ENCODE measurements around the gene IGIP. TPM values are rescaled to one million over a fixed set of nuclear protein-coding genes. Genes with fewer than 3 reads are reported as not detected.

IGIP gene
- total RNA-seq, 1 donor from 2014 or later, result 16.7 TPM

GRCh38 chr5:140113180-140113698, 12.5 kb upstream of the IGIP start:
- intact Hi-C loops (cut with DNase I), result no loop called here
- no peak for DNase-seq (ENCODE audit: extremely low spot score in 2 of 2)
- TF ChIP-seq CTCF (IDR thresholded peaks at IDR 0.05) (no peak), POLR2A (IDR thresholded peaks at IDR 0.05) (no peak), POLR2AphosphoS5 (IDR thresholded peaks at IDR 0.05; ENCODE audit: insufficient read depth in 1 of 2, low read depth in 1 of 2) (peak in 1 of 2 donors; percentile 10)
- no peaks in the 10 kb centered on the region for H3K9me3 ChIP-seq
- no peaks in the 10 kb centered on the region for H3K36me3 ChIP-seq
- H3K27me3 ChIP-seq, result no peaks in the 10 kb centered on the region
- H3K4me1 ChIP-seq, result peaks cover 79% of the 10 kb centered on the region
- peak overlapping the region; percentile 95 for H3K27ac ChIP-seq
- H3K4me3 ChIP-seq, result peak overlapping the region; percentile 70 to 87

GRCh38 chr5:140113699-140114263, 12.0 kb upstream of the IGIP start, which contains the start of gene PURA:
Gene PURA, plus strand, starts transcription at chr5:140114109. Its CDS starts 73 bp downstream, at chr5:140114182.
- peak within 1 kb of the TSS; percentile 70 to 87 for H3K4me3 ChIP-seq
- H3K4me1 ChIP-seq, result peaks cover 75% of the 10 kb centered on the region
- no peak for DNase-seq (ENCODE audit: extremely low spot score in 2 of 2)
- H3K9me3 ChIP-seq, result no peaks in the 10 kb centered on the region
- TF ChIP-seq POLR2AphosphoS5 (IDR thresholded peaks at IDR 0.05; ENCODE audit: insufficient read depth in 1 of 2, low read depth in 1 of 2) (no peak), CTCF (IDR thresholded peaks at IDR 0.05) (peak in 1 of 3 experiments; percentile 50), POLR2A (IDR thresholded peaks at IDR 0.05) (peak in 1 of 2 donors; percentile 66)
- H3K27me3 ChIP-seq, result no peaks in the 10 kb centered on the region
- peak within 1 kb of the TSS; percentile 95 for H3K27ac ChIP-seq
- H3K36me3 ChIP-seq, result no peaks in the 10 kb centered on the region
- intact Hi-C loops (cut with DNase I), result no loop called here

- intact Hi-C loops (cut with DNase I), result no loop called here
- Histone ChIP-seq H3K36me3 (no peaks in the 10 kb centered on the region), H3K9me3 (no peaks in the 10 kb centered on the region), H3K27ac (peak overlapping the region; percentile 95), H3K27me3 (no peaks in the 10 kb centered on the region), H3K4me1 (peaks cover 67% of the 10 kb centered on the region), H3K4me3 (peak overlapping the region; percentile 70 to 87)
- TF ChIP-seq POLR2AphosphoS5 (IDR thresholded peaks at IDR 0.05; ENCODE audit: insufficient read depth in 1 of 2, low read depth in 1 of 2) (peak; percentile 13 to 71), CTCF (IDR thresholded peaks at IDR 0.05) (no peak)
- DNase-seq (ENCODE audit: extremely low spot score in 2 of 2), result no peak
Measured at GRCh38 chr5:140114341-140115185, 11.2 kb upstream of the IGIP start.

- H3K4me3 ChIP-seq, result peak overlapping the region; percentile 70 to 87
- H3K27ac ChIP-seq, result peak overlapping the region; percentile 95
- H3K36me3 ChIP-seq, result no peaks in the 10 kb centered on the region
- TF ChIP-seq POLR2A (IDR thresholded peaks at IDR 0.05), result no peak
- TF ChIP-seq POLR2AphosphoS5 (IDR thresholded peaks at IDR 0.05; ENCODE audit: insufficient read depth in 1 of 2, low read depth in 1 of 2), result no peak
- TF ChIP-seq CTCF (IDR thresholded peaks at IDR 0.05), result no peak
- H3K27me3 ChIP-seq, result no peaks in the 10 kb centered on the region
- no peaks in the 10 kb centered on the region for H3K9me3 ChIP-seq
- H3K4me1 ChIP-seq, result peaks cover 61% of the 10 kb centered on the region
- no peak for DNase-seq (ENCODE audit: extremely low spot score in 2 of 2)
- intact Hi-C loops (cut with DNase I), result no loop called here
Measured at GRCh38 chr5:140115186-140115500, 10.6 kb upstream of the IGIP start.
